ENCODE measurements around the gene FBXO41.
"Not testable (repeated sequence)": the region's sequence is repeated elsewhere in the genome, so short reads cannot be mapped to it uniquely, and the experiment has no call there.

The FBXO41 gene

GRCh38 chr2:73286134-73286655 is 1.9 kb upstream of the FBXO41 start:
- DNase-seq = no peak

DNA sequence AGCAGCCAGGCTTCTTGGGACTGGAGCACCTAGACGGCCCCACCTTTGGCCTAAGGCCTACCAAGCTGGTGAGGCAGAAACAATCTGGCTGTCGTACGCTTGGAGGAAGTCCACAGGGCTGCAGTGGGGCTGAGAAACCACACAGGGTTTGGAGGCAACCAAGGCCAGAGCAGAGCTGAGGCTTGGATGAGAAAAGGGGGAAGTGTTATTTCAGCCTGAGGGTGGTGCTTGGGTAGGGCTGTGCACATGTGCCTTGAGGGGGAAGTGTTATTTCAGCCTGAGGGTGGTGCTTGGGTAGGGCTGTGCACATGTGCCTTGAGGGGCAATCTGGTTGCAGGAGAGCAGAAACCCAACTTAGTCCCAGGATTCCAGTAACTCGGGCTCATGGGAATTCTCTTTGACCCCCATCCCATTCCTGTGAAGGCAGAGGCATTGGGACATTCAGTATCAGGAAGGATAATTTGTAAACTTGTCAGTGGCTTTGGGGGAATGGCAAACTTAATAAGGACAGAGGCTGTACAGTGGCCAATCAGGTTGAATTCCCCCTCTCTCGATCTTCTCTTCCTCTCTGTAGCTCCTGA is 971 bp upstream of the FBXO41 start:
- peak; percentile 73 to 75 (median 74) for DNase-seq

GRCh38 chr2:73283545-73284295 is 558 bp downstream of the FBXO41 start:
- peak in 2 of 3 donors; percentile 18 to 42 for DNase-seq

GRCh38 chr2:73282924-73283544 is 1.2 kb downstream of the FBXO41 start:
- no peak for DNase-seq

DNA sequence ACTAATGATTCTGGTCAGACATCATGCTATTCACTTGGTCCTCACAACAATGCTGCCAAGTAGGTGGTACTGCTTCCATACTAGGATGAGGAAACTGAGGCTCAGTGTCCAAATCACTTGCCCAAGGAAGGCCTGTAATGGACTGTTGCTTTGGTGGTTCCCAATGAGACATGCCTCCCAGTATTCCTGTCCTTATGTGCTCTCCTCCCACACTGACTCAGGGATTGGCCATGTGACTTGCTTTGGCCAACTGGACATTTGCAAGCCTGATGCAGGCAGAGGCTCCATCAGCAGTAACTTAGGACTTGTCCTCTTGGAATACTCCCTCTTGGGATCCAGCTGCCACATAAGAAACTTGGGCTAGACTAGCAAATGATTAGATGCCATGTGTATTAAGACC is 3.0 kb downstream of the FBXO41 start:
- DNase-seq = no peak

DNA sequence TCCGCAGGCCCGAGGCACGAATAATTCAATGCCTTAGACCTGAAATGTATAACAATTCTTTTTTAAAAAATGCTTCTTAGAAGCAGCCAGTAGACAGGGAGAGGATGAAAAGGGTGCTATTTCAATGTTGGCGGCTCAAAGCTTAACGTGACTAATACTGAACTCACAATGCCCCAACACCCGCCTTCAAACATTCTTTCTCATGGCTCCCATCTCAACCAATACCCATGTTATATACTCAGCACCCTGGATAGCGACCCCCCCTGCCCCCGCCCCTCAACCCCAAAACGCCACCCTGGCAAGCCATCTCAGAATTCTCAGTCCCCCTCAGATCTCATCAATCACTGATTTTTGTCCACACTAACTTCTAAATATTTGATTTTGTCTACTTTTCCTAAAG is 4.4 kb downstream of the FBXO41 start:
- DNase-seq = no peak

DNA sequence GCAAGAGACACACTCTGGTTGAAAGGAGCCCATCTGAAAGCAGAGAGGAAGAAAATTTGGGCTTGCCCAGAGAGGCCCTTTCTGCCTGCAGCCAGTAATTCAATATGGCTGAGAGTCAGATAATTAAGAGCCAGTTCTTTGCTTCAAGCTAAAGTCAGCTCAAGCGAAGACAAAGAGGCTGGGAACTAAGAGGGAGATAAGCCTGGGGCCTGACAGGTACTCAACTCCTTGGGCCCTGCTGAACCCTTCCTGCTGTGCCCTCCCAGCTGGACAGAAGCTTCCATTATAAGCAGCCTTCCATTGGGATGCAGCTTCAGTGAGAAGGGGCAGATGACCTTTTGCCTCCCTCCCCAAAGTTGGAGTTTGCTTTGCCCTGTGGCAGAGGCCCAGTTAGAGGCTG is 12.0 kb downstream of the FBXO41 start:
- DNase-seq = no peak

DNA sequence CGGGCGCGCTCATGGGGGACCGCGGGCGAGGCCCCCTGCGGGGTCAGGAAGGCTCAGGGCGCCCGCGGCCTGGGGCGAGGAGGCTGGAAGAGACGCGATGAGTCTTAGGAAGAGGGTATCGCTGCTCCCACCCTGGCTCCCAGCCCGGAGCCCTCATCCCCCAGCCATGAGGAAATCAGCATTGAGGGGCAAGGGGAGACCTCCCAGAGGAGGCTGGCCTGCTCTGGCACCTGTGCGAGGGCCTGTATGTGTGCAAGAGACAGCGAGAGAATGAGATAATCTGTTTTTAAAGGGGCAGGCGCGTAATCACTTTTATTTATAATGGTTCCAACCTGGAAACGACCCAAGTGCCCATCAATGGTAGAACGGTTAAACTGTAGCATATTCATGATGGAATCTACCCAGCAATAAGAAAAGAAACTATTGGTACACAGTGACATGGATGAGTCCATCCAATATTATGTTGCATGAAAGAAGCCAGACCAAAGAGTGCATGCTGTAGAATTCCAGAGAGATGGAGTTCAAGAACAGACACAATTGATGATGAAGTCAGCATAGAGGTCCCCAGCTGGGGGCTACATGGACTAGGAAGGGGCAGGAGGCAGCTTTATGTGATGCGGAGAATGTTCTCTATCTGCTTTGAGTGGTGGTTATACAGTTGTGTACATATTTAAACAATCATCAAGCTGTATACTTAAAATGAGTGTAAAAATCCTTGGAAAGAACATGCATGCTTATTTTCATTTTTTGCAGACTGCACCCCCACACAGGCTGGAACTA is 14.4 kb downstream of the FBXO41 start:
- DNase-seq = no peak

GRCh38 chr2:73268830-73269685 is 15.2 kb downstream of the FBXO41 start:
- DNase-seq = peak in 2 of 3 donors; percentile 27 to 52

DNA sequence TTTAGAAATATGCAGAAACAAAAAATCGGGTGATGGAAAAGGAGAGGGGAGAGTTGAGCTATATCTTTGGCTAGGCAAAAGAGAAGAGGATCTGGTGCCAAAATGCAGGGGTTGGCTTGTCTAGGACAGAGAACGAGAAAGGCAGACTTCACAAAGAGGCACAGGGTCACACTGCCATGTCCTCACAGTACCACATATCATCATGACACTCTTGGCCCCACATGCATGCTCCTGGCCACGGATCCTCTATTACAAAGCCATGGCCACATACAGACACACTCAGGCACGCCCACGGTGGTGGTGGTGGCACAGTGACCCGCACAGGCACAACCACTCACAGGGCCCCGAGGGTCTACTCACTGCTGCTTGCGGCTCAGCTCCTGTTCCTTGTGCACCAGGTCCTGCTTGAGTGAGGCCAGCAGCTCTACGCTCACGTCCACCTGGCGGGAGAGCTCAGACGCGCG is 15.9 kb downstream of the FBXO41 start:
- DNase-seq = no peak

- DNase-seq = no peak
Observed at GRCh38 chr2:73267008-73267407, 17.3 kb downstream of the FBXO41 start.

GRCh38 chr2:73266061-73266901 is 18.0 kb downstream of the FBXO41 start:
- no peak for DNase-seq

DNA sequence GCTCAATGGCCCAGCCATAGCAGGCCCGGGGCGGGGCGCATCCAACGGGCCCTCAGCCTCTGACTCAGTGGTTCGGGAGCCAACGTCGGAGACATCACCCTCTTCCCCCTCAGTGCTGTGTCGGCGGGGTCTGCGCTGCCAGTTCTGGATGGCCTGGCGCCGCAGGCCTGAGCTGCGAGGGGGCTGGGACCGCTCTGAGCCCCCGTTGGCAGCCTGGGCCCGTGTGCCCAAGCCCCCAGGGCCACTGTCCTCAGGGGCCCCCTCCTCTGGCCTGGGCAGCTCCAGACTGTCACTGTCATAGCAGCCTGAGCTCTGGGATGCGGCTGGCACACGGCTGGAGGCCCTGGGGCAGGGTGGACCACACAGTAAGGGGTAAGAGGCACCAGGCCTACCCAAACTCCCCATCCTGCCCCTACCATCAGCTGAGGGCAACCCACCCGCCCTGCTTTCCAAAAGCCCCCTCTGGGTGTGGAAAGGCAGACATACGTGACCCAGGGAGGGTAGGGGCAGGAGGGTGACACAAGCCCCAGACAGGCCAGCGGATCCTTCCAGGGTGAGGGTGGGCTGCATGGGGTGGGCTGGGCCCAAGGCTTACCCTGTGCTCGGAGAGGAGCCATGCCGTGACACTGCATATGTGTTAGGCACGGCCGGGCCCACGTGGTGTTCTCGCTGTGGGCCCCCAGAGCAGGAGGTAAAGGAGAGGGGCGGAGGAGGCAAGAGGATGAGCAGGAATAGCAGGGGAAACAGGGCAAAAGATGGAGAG is 18.8 kb downstream of the FBXO41 start:
- no peak for DNase-seq

DNA sequence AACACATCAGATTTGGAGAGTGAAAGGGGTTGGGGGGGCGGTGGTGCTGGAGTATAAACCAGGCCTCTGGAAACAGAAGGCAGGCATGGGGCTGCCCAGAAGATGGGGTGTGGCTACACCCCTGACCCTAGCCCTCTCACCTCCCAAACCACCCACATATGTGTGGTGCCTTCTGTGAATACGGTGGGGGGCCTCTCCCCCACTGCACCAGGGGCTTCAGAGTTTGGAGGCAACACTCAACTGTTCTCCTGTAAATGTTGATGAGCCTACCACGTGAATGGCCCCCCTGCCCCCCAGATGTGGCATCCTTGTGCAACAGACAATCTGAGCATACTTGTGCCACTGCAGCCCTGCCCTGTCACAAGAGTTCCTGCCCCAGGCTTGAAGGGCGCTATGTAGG is 19.5 kb downstream of the FBXO41 start:
- no peak for DNase-seq

DNA sequence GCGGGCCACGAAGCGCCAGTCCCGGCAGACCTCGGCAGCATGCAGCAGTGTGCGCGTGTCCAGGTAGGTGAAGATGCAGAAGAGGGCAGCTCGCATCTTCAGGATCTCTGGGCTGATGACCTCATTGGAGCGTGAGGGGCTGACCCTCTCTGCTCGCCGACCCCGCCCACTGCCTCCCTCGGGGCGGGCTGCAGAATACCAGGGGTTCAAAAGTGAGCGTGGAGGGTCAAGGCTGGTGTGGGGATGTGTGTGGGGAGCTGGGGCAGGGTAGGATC is 20.0 kb downstream of the FBXO41 start:
- no peak for DNase-seq

DNA sequence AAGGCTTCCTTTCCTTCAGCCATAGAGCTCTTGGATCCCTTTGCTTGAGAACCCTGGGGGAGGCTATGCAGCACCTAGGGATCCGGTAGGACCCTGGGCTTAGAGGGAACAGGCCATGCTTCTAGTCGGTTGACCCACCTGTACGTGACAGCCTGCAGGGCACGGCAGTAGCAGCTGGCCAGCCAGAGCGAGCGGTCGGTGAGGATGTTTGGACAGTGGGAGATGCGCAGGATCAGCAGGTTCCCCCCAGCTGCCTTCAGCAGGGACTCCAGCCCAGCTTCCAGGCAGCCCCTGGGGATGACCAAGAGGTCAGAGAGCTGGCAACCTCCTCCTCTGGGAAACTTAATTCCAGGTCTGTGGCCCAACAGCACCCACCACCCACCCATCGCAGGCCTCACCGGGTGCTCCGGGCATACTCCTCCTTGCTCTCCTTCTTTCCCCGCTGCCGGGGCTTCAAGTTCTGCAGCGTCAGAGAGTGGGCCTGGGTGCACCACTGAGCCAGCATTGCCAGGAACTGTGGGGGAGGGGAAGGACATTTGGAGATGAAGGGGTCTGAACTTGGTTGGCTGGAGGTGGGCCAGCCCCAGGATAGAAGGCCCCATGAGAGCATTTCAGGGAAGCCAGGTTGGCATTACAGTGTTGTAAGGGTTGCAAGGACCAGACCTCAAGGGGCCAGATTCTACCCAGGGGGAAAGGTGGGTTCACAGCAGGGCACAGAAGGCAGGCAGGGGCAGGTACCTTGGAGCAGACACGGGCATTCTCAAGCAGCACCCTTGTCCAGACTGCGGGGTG is 20.5 kb downstream of the FBXO41 start:
- no peak for DNase-seq

- DNase-seq = not testable (repeated sequence)
Observed at GRCh38 chr2:73262691-73263429, 21.4 kb downstream of the FBXO41 start.

- DNase-seq = no peak
Observed at GRCh38 chr2:73262108-73262651, 22.1 kb downstream of the FBXO41 start.
